ENCODE results near the gene DHRS4L2. TPM values are rescaled to one million over a fixed set of nuclear protein-coding genes. Genes with fewer than 3 reads are reported as not detected.
"Not testable (repeated sequence)": the region's sequence is repeated elsewhere in the genome, so short reads cannot be mapped to it uniquely, and the experiment has no call there.

The DHRS4L2 gene
- polyA plus RNA-seq, 1 donor (not counting 4 experiments of a cell fraction or from before 2014, with no cell fraction given), result 18.1 TPM

GRCh38 chr14:23942587-23942986 is 46.1 kb upstream of the DHRS4L2 start:
- H2AFZ ChIP-seq (ENCODE audit: control insufficient read depth, low read length), result no peak overlapping the region
- no peak for FAIRE-seq
- no peaks in the 10 kb centered on the region for H3K9me1 ChIP-seq (ENCODE audit: control insufficient read depth, extremely low read depth, insufficient read depth, low read length)
- H3K27me3 ChIP-seq (ENCODE audit: control insufficient read depth, extremely low read depth, insufficient read depth, low read length), result no peaks in the 10 kb centered on the region
- no peak overlapping the region for H3K4me3 ChIP-seq (ENCODE audit: control insufficient read depth in 2 of 3, extremely low read depth in 1 of 3, insufficient read depth in 2 of 3, low read depth in 1 of 3, low read length in 3 of 3)
- H3K9me3 ChIP-seq (ENCODE audit: control insufficient read depth, low read depth, low read length), result no peaks in the 10 kb centered on the region
- H3K27ac ChIP-seq (ENCODE audit: control insufficient read depth, insufficient read depth, low read length), result no peak overlapping the region
- H3K9ac ChIP-seq (ENCODE audit: control insufficient read depth, extremely low read depth, insufficient read depth, low read length), result no peak overlapping the region
- TF ChIP-seq CTCF (optimal IDR thresholded peaks at IDR 0.05 in 1 of 3, IDR thresholded peaks at IDR 0.05 in 1 of 3, conservative IDR thresholded peaks at IDR 0.05 in 1 of 3; ENCODE audit: extremely low read depth in 1 of 3, insufficient read depth in 2 of 3, low read length in 3 of 3), result no peak
- TF ChIP-seq EZH2 (IDR thresholded peaks at IDR 0.05; ENCODE audit: low read length), result no peak
- H4K20me1 ChIP-seq (ENCODE audit: control insufficient read depth, extremely low read depth, insufficient read depth, low read length), result no peaks in the 10 kb centered on the region
- H3K4me2 ChIP-seq (ENCODE audit: control insufficient read depth, extremely low read depth, insufficient read depth, low read depth, low read length), result no peak overlapping the region
- H3K4me1 ChIP-seq (ENCODE audit: control insufficient read depth, extremely low read depth, insufficient read depth, low read length), result no peaks in the 10 kb centered on the region
- dilution Hi-C loops (cut with MboI; ENCODE audit: extremely low pct_ligation_motif_present, low sequenced_read_pairs), result no loop called here
- peaks cover 0 to 4% of the 10 kb centered on the region in 2 experiments for H3K36me3 ChIP-seq (ENCODE audit: control insufficient read depth in 2 of 2, extremely low read depth in 1 of 2, insufficient read depth in 2 of 2, low read length in 2 of 2)
- DNase-seq (ENCODE audit: low read depth, low spot score), result no peak
- H3K79me2 ChIP-seq (ENCODE audit: control insufficient read depth, insufficient read depth, low read length), result no peaks in the 10 kb centered on the region

- H3K9ac ChIP-seq (ENCODE audit: control insufficient read depth, extremely low read depth, insufficient read depth, low read length); DNase-seq (ENCODE audit: low read depth, low spot score); H2AFZ ChIP-seq (ENCODE audit: control insufficient read depth, low read length); H3K9me3 ChIP-seq (ENCODE audit: control insufficient read depth, low read depth, low read length); H4K20me1 ChIP-seq (ENCODE audit: control insufficient read depth, extremely low read depth, insufficient read depth, low read length); H3K4me2 ChIP-seq (ENCODE audit: control insufficient read depth, extremely low read depth, insufficient read depth, low read depth, low read length); H3K9me1 ChIP-seq (ENCODE audit: control insufficient read depth, extremely low read depth, insufficient read depth, low read length); H3K27me3 ChIP-seq (ENCODE audit: control insufficient read depth, extremely low read depth, insufficient read depth, low read length); H3K79me2 ChIP-seq (ENCODE audit: control insufficient read depth, insufficient read depth, low read length); H3K36me3 ChIP-seq (ENCODE audit: control insufficient read depth in 2 of 2, extremely low read depth in 1 of 2, insufficient read depth in 2 of 2, low read length in 2 of 2); H3K4me3 ChIP-seq (ENCODE audit: control insufficient read depth in 2 of 3, extremely low read depth in 1 of 3, insufficient read depth in 2 of 3, low read depth in 1 of 3, low read length in 3 of 3); dilution Hi-C loops (cut with MboI; ENCODE audit: extremely low pct_ligation_motif_present, low sequenced_read_pairs); H3K27ac ChIP-seq (ENCODE audit: control insufficient read depth, insufficient read depth, low read length); FAIRE-seq; H3K4me1 ChIP-seq (ENCODE audit: control insufficient read depth, extremely low read depth, insufficient read depth, low read length): not testable (repeated sequence)
Observed at GRCh38 chr14:23949069-23949468, 39.7 kb upstream of the DHRS4L2 start.

- dilution Hi-C loops (cut with MboI; ENCODE audit: extremely low pct_ligation_motif_present, low sequenced_read_pairs), result no loop called here
- H3K4me3 ChIP-seq (ENCODE audit: control insufficient read depth in 2 of 3, extremely low read depth in 1 of 3, insufficient read depth in 2 of 3, low read depth in 1 of 3, low read length in 3 of 3), result no peak overlapping the region
- no peak overlapping the region for H3K9ac ChIP-seq (ENCODE audit: control insufficient read depth, extremely low read depth, insufficient read depth, low read length)
- H3K27ac ChIP-seq (ENCODE audit: control insufficient read depth, insufficient read depth, low read length), result no peak overlapping the region
- TF ChIP-seq EZH2 (IDR thresholded peaks at IDR 0.05; ENCODE audit: low read length) (no peak), CTCF (optimal IDR thresholded peaks at IDR 0.05 in 1 of 3, IDR thresholded peaks at IDR 0.05 in 1 of 3, conservative IDR thresholded peaks at IDR 0.05 in 1 of 3; ENCODE audit: extremely low read depth in 1 of 3, insufficient read depth in 2 of 3, low read length in 3 of 3) (no peak)
- H3K27me3 ChIP-seq (ENCODE audit: control insufficient read depth, extremely low read depth, insufficient read depth, low read length), result no peaks in the 10 kb centered on the region
- no peak overlapping the region for H3K4me2 ChIP-seq (ENCODE audit: control insufficient read depth, extremely low read depth, insufficient read depth, low read depth, low read length)
- H3K79me2 ChIP-seq (ENCODE audit: control insufficient read depth, insufficient read depth, low read length), result no peaks in the 10 kb centered on the region
- H2AFZ ChIP-seq (ENCODE audit: control insufficient read depth, low read length), result no peak overlapping the region
- H4K20me1 ChIP-seq (ENCODE audit: control insufficient read depth, extremely low read depth, insufficient read depth, low read length), result no peaks in the 10 kb centered on the region
- H3K36me3 ChIP-seq (ENCODE audit: control insufficient read depth in 2 of 2, extremely low read depth in 1 of 2, insufficient read depth in 2 of 2, low read length in 2 of 2), result no peaks in the 10 kb centered on the region
- no peaks in the 10 kb centered on the region for H3K9me1 ChIP-seq (ENCODE audit: control insufficient read depth, extremely low read depth, insufficient read depth, low read length)
- FAIRE-seq (no peak), DNase-seq (ENCODE audit: low read depth, low spot score) (no peak)
- no peaks in the 10 kb centered on the region for H3K9me3 ChIP-seq (ENCODE audit: control insufficient read depth, low read depth, low read length)
- H3K4me1 ChIP-seq (ENCODE audit: control insufficient read depth, extremely low read depth, insufficient read depth, low read length), result peaks cover 7% of the 10 kb centered on the region
Observed at GRCh38 chr14:23950411-23951135, 38.2 kb upstream of the DHRS4L2 start.

- H3K4me2 ChIP-seq (ENCODE audit: control insufficient read depth, extremely low read depth, insufficient read depth, low read depth, low read length); H4K20me1 ChIP-seq (ENCODE audit: control insufficient read depth, extremely low read depth, insufficient read depth, low read length); H3K27me3 ChIP-seq (ENCODE audit: control insufficient read depth, extremely low read depth, insufficient read depth, low read length); H3K27ac ChIP-seq (ENCODE audit: control insufficient read depth, insufficient read depth, low read length); FAIRE-seq; H3K4me1 ChIP-seq (ENCODE audit: control insufficient read depth, extremely low read depth, insufficient read depth, low read length); DNase-seq (ENCODE audit: low read depth, low spot score); H2AFZ ChIP-seq (ENCODE audit: control insufficient read depth, low read length); H3K9me3 ChIP-seq (ENCODE audit: control insufficient read depth, low read depth, low read length); H3K79me2 ChIP-seq (ENCODE audit: control insufficient read depth, insufficient read depth, low read length); H3K9me1 ChIP-seq (ENCODE audit: control insufficient read depth, extremely low read depth, insufficient read depth, low read length); dilution Hi-C loops (cut with MboI; ENCODE audit: extremely low pct_ligation_motif_present, low sequenced_read_pairs); H3K4me3 ChIP-seq (ENCODE audit: control insufficient read depth in 2 of 3, extremely low read depth in 1 of 3, insufficient read depth in 2 of 3, low read depth in 1 of 3, low read length in 3 of 3); H3K36me3 ChIP-seq (ENCODE audit: control insufficient read depth in 2 of 2, extremely low read depth in 1 of 2, insufficient read depth in 2 of 2, low read length in 2 of 2); H3K9ac ChIP-seq (ENCODE audit: control insufficient read depth, extremely low read depth, insufficient read depth, low read length): not testable (repeated sequence)
Observed at GRCh38 chr14:23951136-23951466, 37.6 kb upstream of the DHRS4L2 start.

Measured in keratinocyte (primary cell).